Measurements from ENCODE around the gene EXT2. TPM values are rescaled to one million over a fixed set of nuclear protein-coding genes. Genes with fewer than 3 reads are reported as not detected.

The EXT2 gene
- total RNA-seq, 1 experiment from 2014 or later: 42.9 TPM

DNA sequence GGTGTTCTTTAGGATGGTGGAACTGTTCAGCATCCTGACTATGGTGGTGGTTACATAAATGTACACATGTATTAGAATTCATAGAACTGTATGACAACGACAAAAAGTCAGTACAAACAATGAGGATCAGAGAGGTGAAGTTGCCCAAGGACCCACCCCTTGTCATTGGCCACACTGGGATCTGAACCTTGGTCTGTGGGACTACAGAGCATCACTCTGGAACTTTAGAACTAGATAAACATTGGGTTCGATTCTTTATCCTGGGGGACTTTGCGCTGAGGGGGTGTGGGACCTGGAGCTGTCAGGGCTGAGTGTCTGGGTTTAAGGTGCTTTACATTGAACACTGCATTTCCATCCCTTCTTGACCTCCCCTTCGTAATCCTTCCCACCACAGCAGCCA, 12.8 kb upstream of the EXT2 start:
- Mint-ChIP-seq H3K4me3 (no peak overlapping the region), H3K27me3 (ENCODE audit: low read depth) (peaks cover 4% of the 10 kb centered on the region; the same call in 1 of the 2 replicates), H3K36me3 (ENCODE audit: insufficient read depth in 1 of 3, low read depth in 3 of 3) (peaks cover 5 to 10% (median 7%) of the 10 kb centered on the region in 3 experiments; a peak in 5 of 7 replicates), H3K27ac (no peak overlapping the region), H3K4me1 (peaks cover 8 to 9% of the 10 kb centered on the region in 2 experiments), H3K9me3 (peaks cover 6 to 9% of the 10 kb centered on the region in 2 experiments)
- Histone ChIP-seq H2BK20ac (ENCODE audit: low read depth, low read length, poor library complexity, severe bottlenecking) (no peak overlapping the region), H4K5ac (ENCODE audit: insufficient read length, low read depth, low read length) (no peak overlapping the region), H3K23ac (ENCODE audit: insufficient read length, low read depth, low read length) (no peak overlapping the region), H3K27me3 (ENCODE audit: insufficient read depth, low read length) (no peaks in the 10 kb centered on the region), H3K14ac (ENCODE audit: insufficient read depth, low read length) (no peak overlapping the region), H3K4me2 (ENCODE audit: insufficient read depth, insufficient read length, low read length) (no peak overlapping the region), H3K79me1 (ENCODE audit: insufficient read depth, low read depth, low read length, poor library complexity, severe bottlenecking) (no peaks in the 10 kb centered on the region), H2BK120ac (ENCODE audit: low read depth, low read length, poor library complexity, severe bottlenecking) (no peak overlapping the region), H2AFZ (ENCODE audit: low read length) (no peak overlapping the region), H2BK15ac (ENCODE audit: low read depth, low read length) (no peak overlapping the region), H4K91ac (ENCODE audit: insufficient read length, low read depth, low read length) (no peak overlapping the region), H3T11ph (ENCODE audit: low read length) (no peak overlapping the region), H3K23me2 (ENCODE audit: insufficient read length, low read depth, low read length, poor library complexity, severe bottlenecking) (no peaks in the 10 kb centered on the region), H4K8ac (replicated peaks; ENCODE audit: insufficient read length, low read depth, low read length) (no peak overlapping the region), H2AK5ac (ENCODE audit: insufficient read length, low read length) (no peak overlapping the region), H3K9ac (ENCODE audit: extremely low read depth, insufficient read length, low read length) (no peak overlapping the region), H3K27ac (ENCODE audit: insufficient read length, low read depth, low read length) (no peak overlapping the region), H3K79me2 (ENCODE audit: insufficient read depth, low read length) (no peaks in the 10 kb centered on the region), H4K20me1 (ENCODE audit: control insufficient read depth, insufficient read depth, insufficient read length) (no peaks in the 10 kb centered on the region), H3K18ac (ENCODE audit: insufficient read length, low read depth, low read length) (no peak overlapping the region), H3K4ac (ENCODE audit: low read depth, low read length) (no peak overlapping the region), H3K56ac (ENCODE audit: insufficient read length, low read depth, low read length) (no peak overlapping the region), H3K9me3 (ENCODE audit: control insufficient read depth, low read depth, low read length) (no peaks in the 10 kb centered on the region), H2BK12ac (ENCODE audit: insufficient read length, low read depth, low read length) (no peak overlapping the region), H3K4me1 (ENCODE audit: insufficient read depth, low read length) (no peaks in the 10 kb centered on the region), H2BK5ac (ENCODE audit: insufficient read length, low read length) (no peak overlapping the region)
- no CpG with 5 or more reads among the region's 4 CpGs for WGBS (ENCODE audit: extremely low coverage, insufficient read length, low lambda C conversion rate)
- no peak for DNase-seq
- TF ChIP-seq, protein P1, sequence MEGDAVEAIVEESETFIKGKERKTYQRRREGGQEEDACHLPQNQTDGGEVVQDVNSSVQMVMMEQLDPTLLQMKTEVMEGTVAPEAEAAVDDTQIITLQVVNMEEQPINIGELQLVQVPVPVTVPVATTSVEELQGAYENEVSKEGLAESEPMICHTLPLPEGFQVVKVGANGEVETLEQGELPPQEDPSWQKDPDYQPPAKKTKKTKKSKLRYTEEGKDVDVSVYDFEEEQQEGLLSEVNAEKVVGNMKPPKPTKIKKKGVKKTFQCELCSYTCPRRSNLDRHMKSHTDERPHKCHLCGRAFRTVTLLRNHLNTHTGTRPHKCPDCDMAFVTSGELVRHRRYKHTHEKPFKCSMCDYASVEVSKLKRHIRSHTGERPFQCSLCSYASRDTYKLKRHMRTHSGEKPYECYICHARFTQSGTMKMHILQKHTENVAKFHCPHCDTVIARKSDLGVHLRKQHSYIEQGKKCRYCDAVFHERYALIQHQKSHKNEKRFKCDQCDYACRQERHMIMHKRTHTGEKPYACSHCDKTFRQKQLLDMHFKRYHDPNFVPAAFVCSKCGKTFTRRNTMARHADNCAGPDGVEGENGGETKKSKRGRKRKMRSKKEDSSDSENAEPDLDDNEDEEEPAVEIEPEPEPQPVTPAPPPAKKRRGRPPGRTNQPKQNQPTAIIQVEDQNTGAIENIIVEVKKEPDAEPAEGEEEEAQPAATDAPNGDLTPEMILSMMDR (conservative IDR thresholded peaks at IDR 0.05): no peak
